NCI-H128 (cell line): Measurements from ENCODE around the gene SLC47A2.
"Not testable (repeated sequence)": the region's sequence is repeated elsewhere in the genome, so short reads cannot be mapped to it uniquely, and the experiment has no call there.

Experiments used
- DNase-seq: peaks from one replicate; lab custom pipeline; 2025; ENCODE audit not compliant: unreplicated experiment; lab: John Stamatoyannopoulos, UW

Gene SLC47A2

GRCh38 chr17:19708431-19709175, 7.8 kb downstream of the SLC47A2 start:
- no peak for DNase-seq

GRCh38 chr17:19707728-19708221, 8.6 kb downstream of the SLC47A2 start:
- DNase-seq = no peak

GRCh38 chr17:19706791-19707727, 9.3 kb downstream of the SLC47A2 start:
- no peak for DNase-seq

GRCh38 chr17:19705771-19706770, 10.3 kb downstream of the SLC47A2 start:
- DNase-seq = no peak

GRCh38 chr17:19705201-19705600, 11.2 kb downstream of the SLC47A2 start:
- no peak for DNase-seq

- no peak for DNase-seq
These were observed 12.4 kb downstream of the SLC47A2 start for GRCh38 chr17:19703828-19704613.

GRCh38 chr17:19703106-19703827, 13.1 kb downstream of the SLC47A2 start:
- DNase-seq = no peak

GRCh38 chr17:19702217-19702641, 14.2 kb downstream of the SLC47A2 start:
- no peak for DNase-seq

- DNase-seq = no peak
These were observed 29.8 kb downstream of the SLC47A2 start for GRCh38 chr17:19686400-19687090.

- DNase-seq = not testable (repeated sequence)
These were observed 31.3 kb downstream of the SLC47A2 start for GRCh38 chr17:19684909-19685580.

- DNase-seq = no peak
These were observed 33.3 kb downstream of the SLC47A2 start for GRCh38 chr17:19683117-19683516.

- DNase-seq = no peak
These were observed 37.6 kb downstream of the SLC47A2 start for GRCh38 chr17:19678581-19679453.

GRCh38 chr17:19677736-19678379, 38.5 kb downstream of the SLC47A2 start:
- no peak for DNase-seq

GRCh38 chr17:19676896-19677295, 39.5 kb downstream of the SLC47A2 start:
- no peak for DNase-seq

GRCh38 chr17:19673623-19674022, 42.8 kb downstream of the SLC47A2 start:
- no peak for DNase-seq

- no peak for DNase-seq
These were observed 44.2 kb downstream of the SLC47A2 start for GRCh38 chr17:19672009-19672750.
